T-helper 2 cell treated with Interferon-gamma antibody and Interleukin-4, amounts not matched to agents 100 ng/mL and 5 ng/mL, for 36 hours (primary cell): ENCODE measurements around the gene GPER1. TPM values are rescaled to one million over a fixed set of nuclear protein-coding genes. Genes with fewer than 3 reads are reported as not detected.

Experiments
- intact Hi-C: fragments of 100-400 bp; cut with micrococcal nuclease; formaldehyde crosslinking; loops from one replicate; pipeline ENCODE4 v1.15.1; 2023
- total RNA-seq: library from RNA; stranded (reverse); gene quantifications from 2 replicates; pipeline ENCODE4 v1.2.3, GENCODE V29; 2022

Gene GPER1
- 0.14 and 0.25 TPM in 2 replicates for total RNA-seq

DNA sequence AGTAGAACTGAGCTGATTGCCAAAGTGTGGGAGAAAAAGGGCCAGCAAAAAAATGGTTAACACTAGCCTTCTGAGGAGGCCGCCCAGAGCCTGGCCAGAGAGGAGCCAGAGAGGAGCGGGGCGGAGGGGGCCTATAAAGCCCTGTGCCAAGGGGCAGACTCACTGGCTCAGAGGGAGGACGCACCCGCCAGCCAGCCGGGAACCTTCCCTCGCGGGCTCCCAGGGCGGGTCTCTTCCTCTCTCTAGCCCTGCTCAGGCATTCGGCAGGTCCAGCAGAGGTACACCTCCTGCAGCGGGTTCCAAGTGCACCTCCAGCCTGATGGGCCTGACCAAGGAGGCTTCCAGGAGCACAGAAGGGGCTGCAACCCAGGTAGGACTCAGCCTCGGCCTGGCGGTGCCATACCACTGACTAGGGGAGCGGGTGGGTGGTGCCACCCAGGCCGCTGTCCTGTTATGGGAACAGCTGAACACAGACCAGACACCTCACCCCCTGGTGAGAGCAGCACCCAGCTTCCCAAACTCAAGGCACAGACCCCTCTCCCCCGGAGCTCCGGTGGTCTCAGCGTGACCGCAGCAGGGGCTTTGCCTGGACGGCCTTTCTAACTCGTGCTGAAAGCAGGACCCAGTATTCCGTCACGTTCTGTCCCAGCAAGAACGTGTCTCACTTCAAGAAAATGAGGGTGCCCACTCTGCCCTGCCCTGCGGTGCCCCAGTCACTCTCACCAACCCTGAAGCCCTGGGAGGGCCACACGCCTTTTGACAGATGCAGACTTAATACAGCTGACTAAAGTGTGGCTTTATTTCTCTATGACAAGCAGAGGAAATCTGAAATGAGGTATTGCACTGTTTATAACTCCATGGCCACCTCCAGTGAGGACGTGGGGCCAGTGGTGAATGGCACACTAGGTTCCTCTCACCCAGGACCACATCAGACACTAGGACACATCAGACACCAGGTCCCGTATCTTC lies at the start of gene GPER1:
GPER1 (plus strand) TSS at position 162 of the 969 bp plus-strand sequence. CDS start 3,616 bp downstream, outside the sequence.
- intact Hi-C loops = loop anchor here (1.0 to 5.0 kb wide), 2 partner anchors 49 to 88 kb away; a partner anchor contains a TSS

DNA sequence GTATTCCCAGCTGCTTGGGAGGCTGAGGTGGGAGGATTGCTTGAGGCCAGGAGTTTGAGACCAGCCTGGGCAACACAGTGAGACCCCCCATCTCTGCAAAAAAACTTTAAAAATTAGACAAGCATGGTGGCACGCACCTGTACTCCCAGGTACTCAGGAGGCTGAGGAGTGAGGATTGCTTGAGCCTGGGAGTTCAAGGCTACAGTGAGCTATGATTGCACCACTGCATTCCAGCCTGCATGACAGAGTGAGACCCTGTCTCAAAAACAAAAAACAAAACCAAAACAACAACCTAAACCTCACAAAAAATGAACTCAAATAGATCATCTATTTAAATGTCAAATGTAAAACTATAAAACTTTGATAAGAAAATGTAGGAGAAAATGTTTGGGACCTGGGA lies 47.7 kb upstream of the GPER1 start:
- intact Hi-C loops = loop anchor here (5.0 kb wide), 3 partner anchors 97 to 223 kb away; partner anchors contain the start of gene GET4

DNA sequence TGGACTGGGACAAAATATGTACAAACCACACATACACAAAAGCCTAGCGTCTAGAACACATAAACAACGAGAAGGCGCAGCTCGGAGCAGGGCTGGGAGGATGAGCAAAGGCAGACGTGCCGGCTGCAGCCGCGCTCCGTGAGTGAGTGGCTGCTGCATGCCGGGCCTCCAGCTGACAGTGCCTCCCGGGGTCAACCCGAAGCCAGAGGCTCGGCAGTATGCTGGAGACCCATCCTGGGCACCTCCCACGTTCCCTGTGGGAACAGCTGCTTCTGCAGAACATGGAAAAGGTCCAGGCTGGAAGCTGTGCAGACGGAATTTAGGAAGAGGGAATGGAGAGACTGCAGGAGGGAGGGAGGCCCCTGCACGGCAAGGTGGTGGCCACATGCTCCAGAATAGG lies 47.1 kb upstream of the GPER1 start:
- intact Hi-C loops = loop anchor here (5.0 kb wide), 3 partner anchors 97 to 223 kb away; partner anchors contain the start of gene GET4

DNA sequence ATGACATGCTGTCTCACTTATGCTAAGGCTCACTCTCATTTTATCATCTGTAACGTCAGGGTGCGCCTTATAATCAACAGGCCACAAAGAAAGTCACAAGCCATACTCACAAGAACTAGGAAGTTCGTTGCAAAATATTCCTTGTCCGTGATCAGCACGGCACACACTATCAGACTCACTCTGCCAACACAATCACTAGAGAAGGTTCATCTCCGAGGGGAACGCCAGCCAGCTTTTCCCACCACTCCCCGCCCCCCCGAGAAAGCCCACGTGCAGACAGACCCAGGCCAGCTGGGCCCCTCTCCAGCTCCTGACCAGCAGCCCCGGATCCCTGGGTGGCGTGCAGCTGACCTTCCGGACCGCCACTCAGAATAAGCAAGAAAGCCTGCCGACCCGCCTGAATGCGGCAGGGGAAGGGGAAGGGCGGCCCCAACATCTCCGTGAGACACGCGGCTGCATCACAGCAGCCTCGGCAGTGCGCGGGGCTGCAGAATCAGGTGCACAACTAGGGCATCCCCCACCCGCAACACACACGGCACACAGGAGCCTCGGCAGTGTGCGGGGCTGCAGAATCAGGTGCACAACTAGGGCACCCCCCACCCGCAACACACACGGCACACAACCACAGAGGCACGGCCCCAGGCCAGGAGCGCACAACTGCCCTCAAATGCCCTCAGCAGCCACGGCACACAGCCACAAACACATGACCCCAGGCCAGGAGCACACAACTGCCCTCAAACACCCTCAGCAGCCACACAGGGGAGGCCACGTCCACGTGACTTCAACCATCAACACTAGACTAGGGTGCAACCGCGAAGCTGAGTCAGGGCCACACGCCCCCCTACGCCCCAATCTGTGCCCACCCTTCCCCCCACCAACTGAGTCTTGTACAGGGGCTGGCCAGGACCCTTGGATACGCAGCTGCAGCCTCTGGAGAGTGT lies 46.1 kb upstream of the GPER1 start:
- intact Hi-C loops = loop anchor here (5.0 kb wide), 3 partner anchors 95 to 225 kb away; partner anchors contain the start of gene GET4

GRCh38 chr7:1042492-1042833 lies 45.5 kb upstream of the GPER1 start:
- intact Hi-C loops = loop anchor here (5.0 kb wide), 3 partner anchors 95 to 225 kb away; partner anchors contain the start of gene GET4

DNA sequence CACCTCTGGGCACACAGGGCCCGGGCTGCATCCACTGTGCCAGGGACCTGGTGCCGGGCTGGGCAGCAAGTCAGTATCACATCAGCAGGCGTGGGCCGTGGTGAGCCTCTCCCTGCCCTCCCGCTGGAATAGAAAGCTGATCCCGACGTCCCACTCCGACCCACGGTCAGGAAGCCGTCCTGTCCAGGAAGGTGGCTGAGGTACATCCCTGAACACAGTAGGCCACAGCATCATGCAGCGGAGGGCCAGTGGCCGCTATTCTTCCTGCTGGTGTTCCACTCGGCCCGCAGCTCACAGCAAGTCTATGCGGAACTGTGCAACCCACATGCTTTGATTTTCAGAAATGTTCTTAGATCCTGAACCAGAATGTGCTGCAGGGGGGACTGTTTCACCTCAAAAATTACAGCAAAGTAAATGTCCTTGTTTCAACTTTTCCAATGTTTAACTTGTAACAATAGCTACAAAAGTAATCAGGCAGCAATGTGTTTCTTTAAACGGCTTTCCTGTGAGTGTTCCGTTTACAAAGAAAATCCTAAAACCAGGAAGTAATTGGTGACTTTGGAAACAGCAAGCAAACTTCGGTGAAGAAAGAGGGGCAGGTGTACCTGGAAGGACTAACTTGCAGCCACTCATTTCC lies 44.2 kb upstream of the GPER1 start:
- intact Hi-C loops = loop anchor here (2.0 to 5.0 kb wide), 4 partner anchors 94 to 226 kb away; partner anchors contain the start of gene GET4

DNA sequence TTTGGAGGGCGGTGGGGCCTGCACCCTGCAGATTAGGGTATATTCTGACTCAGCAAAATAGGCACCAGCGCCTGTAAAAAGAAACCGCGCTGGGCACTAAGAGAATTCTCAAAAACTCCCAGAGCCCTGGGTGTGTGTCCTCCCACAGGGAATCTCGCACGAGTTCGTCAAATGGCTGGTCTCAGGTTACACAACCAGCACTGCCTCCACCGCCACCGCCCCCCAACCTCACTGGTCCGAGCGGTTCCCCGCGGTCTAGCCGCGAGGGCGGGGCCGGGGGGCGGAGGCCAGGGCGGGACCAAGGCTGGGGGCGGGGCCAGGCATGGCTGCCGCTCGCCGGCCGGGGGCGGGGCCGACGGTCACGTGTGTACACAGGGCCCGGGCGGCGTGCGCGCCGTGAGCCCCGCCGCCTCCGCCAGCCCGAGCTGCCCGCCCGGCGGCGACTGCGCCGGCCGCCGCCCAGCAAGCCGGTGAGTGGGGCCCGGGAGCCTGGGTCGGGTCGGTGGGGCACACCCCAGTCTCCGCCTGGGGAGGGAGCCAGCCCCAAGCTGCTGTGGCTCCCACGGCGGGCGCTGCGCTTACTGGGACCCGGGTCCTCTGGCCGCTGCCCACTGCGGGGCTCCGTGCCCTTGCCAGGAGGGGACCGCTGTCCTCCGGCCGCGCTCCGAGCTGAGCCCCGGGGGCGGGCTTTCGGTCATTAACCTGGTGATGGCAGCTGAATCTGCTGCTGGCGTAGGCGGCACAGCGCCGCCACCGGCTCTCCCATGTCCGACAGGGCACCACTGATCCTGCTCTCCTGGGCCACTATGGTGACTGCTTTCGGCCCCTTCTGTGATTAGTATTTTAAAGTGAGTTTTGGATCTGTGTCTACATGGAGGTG lies 43.5 kb upstream of the GPER1 start, which contains the start of gene GPR146:
GPR146 (plus strand) TSS at position 358 of the 880 bp plus-strand sequence. CDS start 12,970 bp downstream, outside the sequence.
- intact Hi-C loops = loop anchor here (1.0 to 5.0 kb wide), 5 partner anchors 11 to 227 kb away; partner anchors contain the start of gene GET4

DNA sequence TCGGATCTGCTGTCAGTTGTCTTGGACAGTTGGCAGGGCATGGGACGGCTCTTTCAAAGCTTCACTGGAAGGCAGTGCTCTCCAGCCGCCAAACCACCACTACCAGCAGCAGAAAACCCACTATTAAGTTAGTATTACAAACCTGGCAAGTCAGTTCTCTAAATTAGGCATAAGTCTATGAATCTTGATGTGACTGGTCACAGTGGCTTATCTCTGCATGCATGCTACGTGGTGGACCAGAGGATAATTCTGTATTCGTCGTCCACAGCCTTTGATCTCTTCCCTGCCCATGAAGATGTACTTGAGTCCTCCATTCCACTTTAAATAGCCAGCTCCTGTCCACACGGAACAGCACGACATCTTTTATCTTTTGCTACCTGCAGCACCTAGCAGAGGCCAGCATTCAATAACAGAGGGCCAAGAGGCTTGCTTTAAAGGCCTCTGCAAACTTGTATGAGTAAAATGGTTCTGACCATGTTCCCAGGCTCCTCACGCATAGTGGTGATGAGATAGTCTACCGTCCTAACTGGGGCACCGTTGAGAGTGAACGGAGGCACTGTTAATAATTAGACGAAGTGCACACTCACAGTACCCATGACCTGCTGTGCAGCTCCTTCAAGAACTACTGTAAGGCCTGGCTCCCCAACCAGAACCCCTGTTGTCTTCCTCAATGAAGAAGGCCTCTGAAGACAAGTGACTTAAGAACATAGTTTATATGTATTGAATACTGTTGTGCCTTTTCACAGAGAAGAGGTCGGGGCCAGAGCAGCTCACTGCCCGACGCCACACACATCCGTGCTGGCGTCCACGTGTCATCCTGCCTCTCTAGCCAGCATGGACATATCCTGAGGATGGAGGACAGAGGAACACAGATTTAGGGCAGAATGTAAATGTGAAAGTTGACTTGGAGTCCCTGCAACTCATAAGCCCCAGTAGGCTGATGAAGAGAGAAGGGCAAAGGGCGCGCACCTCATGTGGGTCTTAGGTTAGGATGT lies 42.5 kb upstream of the GPER1 start:
- intact Hi-C loops = loop anchor here (1.0 to 2.0 kb wide), 3 partner anchors 10 to 123 kb away; no protein-coding TSS in a partner anchor

GRCh38 chr7:1046722-1047679 lies 40.9 kb upstream of the GPER1 start:
- intact Hi-C loops = loop anchor here (1.0 kb wide), 1 partner anchor 18 kb away; no protein-coding TSS in a partner anchor

- intact Hi-C loops = no loop called here
These were observed 38.7 kb upstream of the GPER1 start for GRCh38 chr7:1049006-1049741.

GRCh38 chr7:1049801-1050200 lies 38.1 kb upstream of the GPER1 start:
- intact Hi-C loops = no loop called here

DNA sequence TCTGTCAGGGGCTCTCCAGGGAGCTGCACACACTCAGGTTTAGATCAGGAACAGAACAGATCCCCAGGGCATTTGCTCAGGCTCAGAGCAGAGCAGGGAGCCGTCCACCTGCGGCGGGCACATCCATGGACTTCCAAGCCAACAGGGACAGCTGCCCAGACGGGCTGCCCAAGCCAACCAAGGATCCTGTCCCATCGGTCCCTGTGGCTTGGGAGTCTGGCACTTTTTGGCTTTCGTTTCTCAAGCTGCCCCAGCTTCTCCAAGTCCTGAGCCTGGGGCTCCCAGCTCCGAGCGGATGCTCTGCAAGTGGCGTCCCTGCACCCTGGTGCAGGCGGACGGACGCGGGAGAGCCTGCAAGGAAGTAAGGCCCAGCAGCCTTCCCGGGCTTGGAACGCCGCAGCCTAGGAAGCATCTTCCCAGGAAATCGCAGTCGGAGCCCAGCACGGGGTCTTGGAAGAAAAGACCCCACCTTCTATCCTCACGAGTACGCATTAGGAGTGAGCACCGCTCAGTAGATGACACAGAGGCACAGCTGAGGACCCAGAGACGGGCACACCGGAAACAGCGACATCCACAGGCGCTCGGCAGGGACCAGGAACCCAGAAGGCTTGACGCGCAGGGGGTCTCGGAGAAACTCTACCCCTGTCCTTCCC lies 37.5 kb upstream of the GPER1 start:
- intact Hi-C loops = no loop called here

GRCh38 chr7:1050956-1051690 lies 36.8 kb upstream of the GPER1 start:
- intact Hi-C loops = no loop called here

DNA sequence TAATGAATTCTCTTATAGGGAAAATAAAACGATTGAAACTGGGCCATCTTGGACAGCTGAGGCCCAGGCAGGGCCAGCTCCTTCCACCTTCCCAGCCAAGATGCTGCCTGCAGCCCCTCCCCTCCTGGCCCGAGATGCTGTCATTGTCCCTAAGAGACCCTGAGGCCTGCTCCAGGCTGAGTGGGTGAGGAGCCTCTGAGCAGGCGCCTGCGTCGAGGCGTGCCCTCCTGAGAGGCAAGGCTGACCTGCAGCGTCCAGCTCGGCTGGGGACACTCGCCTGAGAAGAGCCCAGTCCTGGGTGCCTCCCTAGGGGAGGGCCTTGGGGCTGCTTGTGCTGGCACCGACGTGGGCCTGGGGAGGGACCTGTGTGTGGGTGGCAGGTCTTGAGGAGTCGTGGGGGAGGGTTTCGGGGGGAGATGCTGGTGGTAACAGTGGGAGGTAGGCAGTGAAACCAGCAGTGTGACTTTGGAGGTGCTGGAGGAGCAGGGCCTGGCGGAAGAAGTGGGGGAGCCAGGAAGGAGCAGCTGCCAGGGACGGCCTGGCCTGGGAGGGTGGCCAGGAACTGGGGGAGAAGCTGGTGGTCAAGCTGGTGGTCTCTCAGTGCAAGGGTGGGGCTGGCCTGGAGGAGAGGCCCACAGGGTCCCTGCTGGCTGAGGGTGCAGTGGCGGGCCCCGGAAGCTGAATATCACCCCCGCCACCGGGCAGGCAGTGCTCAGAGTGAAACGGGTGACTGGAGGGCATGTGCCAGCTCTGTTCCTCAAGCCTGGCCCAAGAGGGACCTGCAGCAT lies 35.7 kb upstream of the GPER1 start:
- intact Hi-C loops = no loop called here
